Measurements from ENCODE around the gene TMTC3. TPM values are rescaled to one million over a fixed set of nuclear protein-coding genes. Genes with fewer than 3 reads are reported as not detected.

TMTC3 gene
- total and polyA plus RNA-seq, 2 of the 4 experiments (the other 2 are of a cell fraction): 3.7 to 44.3 TPM

DNA sequence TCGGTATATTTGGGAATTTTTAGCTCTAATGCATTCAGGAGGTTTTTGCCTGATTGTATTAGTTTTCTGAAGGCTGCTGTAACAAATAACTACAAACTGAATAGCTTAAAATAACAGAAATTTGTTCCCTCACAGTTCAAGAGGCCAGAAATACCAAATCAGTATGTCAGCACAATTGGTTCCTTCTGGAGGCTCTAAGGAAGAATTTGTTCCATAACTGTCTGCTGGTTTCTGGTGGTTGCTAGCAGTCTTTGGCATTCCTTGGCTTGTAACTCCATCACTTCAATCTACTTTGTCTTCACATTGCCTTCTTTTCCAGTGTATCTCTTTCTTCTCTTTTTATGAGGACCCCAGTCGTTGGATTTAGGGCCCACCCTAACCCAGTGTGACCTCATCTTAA, 21.3 kb downstream of the TMTC3 start:
- ATAC-seq (ENCODE audit: low read depth) (no peak), DNase-seq (no peak)
- H3K9me3 ChIP-seq (ENCODE audit: control insufficient read depth, insufficient read depth, low read length): no peaks in the 10 kb centered on the region
- no peak overlapping the region for H3K14ac ChIP-seq (replicated peaks; ENCODE audit: low read depth, low read length)
- H4K5ac ChIP-seq (ENCODE audit: low read depth, low read length): no peak overlapping the region
- BruUV-seq (replicated peaks): no TSS peak
- no peak overlapping the region for H4K91ac ChIP-seq (ENCODE audit: insufficient read depth, low read depth, low read length)
- ChIA-PET CTCF (interaction anchor here (0.6 kb wide), 1 partner anchor 56 kb away, joined by 3 read pairs; no protein-coding TSS in a partner anchor), POLR2A (ENCODE audit: unreplicated experiment) (no interaction called here)
- in situ Hi-C loops (cut with MboI; ENCODE audit: low sequenced_read_pairs) (no loop called here), dilution Hi-C loops (cut with HindIII; ENCODE audit: low sequenced_read_pairs, unreplicated experiment) (no loop called here), intact Hi-C loops (cut with micrococcal nuclease) (no loop called here)
- WGBS, 2 experiments (ENCODE audit: extremely low coverage in 2 of 2, insufficient read length in 1 of 2): no CpG with 5 or more reads among the region's 2 CpGs
- H2BK20ac ChIP-seq (ENCODE audit: low read depth, low read length): no peak overlapping the region
- no peak overlapping the region for H2BK5ac ChIP-seq (ENCODE audit: low read depth, low read length, poor library complexity, severe bottlenecking)
- H3K4me1 ChIP-seq (ENCODE audit: control insufficient read depth, insufficient read depth, low read length): no peaks in the 10 kb centered on the region
- no peak overlapping the region for H4K8ac ChIP-seq (ENCODE audit: low read depth in 2 of 2, low read length in 2 of 2)
- H2AK5ac ChIP-seq (ENCODE audit: low read depth, low read length): no peak overlapping the region
- no peak overlapping the region for H3K23ac ChIP-seq (ENCODE audit: low read depth, low read length)
- H3K18ac ChIP-seq (ENCODE audit: low read depth, low read length): no peak overlapping the region
- no peak overlapping the region for H3K4ac ChIP-seq (ENCODE audit: low read depth, low read length)
- peaks cover 3% of the 10 kb centered on the region in 2 experiments; a peak in 3 of 4 replicates for H3K79me1 ChIP-seq (ENCODE audit: low read depth in 1 of 2, low read length in 2 of 2)
- 0 out of 2 replicates have a peak, but pooled peaks cover 2% of the 10 kb centered on the region for H3K9me1 ChIP-seq (ENCODE audit: insufficient read depth, low read length)
- no peak overlapping the region for H2AK9ac ChIP-seq (replicated peaks; ENCODE audit: low read depth, low read length, poor library complexity)
- no peaks in the 10 kb centered on the region for H4K20me1 ChIP-seq (ENCODE audit: insufficient read depth, low read length)
- no peak overlapping the region for H2BK120ac ChIP-seq (ENCODE audit: low read depth, low read length)
- no peak overlapping the region for H3K56ac ChIP-seq (ENCODE audit: extremely low read depth, insufficient read depth, low read length)
- H3K9ac ChIP-seq (ENCODE audit: low read depth, low read length): no peak overlapping the region
- no peak overlapping the region for H2BK15ac ChIP-seq (ENCODE audit: low read depth, low read length)
- H3K4me3 ChIP-seq (ENCODE audit: insufficient read depth, low read depth, low read length): no peak overlapping the region
- H3K4me2 ChIP-seq (ENCODE audit: low read depth, low read length): no peak overlapping the region
- no peak overlapping the region for H2AFZ ChIP-seq (replicated peaks; ENCODE audit: low read length, poor library complexity)
- no peaks in the 10 kb centered on the region for H3K27me3 ChIP-seq (ENCODE audit: control insufficient read depth, insufficient read depth, low read length)
- no peak for TF ChIP-seq SMC3 (IDR thresholded peaks at IDR 0.05; ENCODE audit: low read depth, low read length)
- TF ChIP-seq FOS (IDR thresholded peaks at IDR 0.05; ENCODE audit: low read depth, low read length): no peak
- TF ChIP-seq, protein P1, sequence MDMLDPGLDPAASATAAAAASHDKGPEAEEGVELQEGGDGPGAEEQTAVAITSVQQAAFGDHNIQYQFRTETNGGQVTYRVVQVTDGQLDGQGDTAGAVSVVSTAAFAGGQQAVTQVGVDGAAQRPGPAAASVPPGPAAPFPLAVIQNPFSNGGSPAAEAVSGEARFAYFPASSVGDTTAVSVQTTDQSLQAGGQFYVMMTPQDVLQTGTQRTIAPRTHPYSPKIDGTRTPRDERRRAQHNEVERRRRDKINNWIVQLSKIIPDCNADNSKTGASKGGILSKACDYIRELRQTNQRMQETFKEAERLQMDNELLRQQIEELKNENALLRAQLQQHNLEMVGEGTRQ (IDR thresholded peaks at IDR 0.05; ENCODE audit: low read depth, low read length): no peak
- TF ChIP-seq, protein P2, sequence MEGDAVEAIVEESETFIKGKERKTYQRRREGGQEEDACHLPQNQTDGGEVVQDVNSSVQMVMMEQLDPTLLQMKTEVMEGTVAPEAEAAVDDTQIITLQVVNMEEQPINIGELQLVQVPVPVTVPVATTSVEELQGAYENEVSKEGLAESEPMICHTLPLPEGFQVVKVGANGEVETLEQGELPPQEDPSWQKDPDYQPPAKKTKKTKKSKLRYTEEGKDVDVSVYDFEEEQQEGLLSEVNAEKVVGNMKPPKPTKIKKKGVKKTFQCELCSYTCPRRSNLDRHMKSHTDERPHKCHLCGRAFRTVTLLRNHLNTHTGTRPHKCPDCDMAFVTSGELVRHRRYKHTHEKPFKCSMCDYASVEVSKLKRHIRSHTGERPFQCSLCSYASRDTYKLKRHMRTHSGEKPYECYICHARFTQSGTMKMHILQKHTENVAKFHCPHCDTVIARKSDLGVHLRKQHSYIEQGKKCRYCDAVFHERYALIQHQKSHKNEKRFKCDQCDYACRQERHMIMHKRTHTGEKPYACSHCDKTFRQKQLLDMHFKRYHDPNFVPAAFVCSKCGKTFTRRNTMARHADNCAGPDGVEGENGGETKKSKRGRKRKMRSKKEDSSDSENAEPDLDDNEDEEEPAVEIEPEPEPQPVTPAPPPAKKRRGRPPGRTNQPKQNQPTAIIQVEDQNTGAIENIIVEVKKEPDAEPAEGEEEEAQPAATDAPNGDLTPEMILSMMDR (conservative IDR thresholded peaks at IDR 0.05; ENCODE audit: low read depth, low read length): no peak
- TF ChIP-seq, protein P3, sequence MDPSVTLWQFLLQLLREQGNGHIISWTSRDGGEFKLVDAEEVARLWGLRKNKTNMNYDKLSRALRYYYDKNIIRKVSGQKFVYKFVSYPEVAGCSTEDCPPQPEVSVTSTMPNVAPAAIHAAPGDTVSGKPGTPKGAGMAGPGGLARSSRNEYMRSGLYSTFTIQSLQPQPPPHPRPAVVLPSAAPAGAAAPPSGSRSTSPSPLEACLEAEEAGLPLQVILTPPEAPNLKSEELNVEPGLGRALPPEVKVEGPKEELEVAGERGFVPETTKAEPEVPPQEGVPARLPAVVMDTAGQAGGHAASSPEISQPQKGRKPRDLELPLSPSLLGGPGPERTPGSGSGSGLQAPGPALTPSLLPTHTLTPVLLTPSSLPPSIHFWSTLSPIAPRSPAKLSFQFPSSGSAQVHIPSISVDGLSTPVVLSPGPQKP (IDR thresholded peaks at IDR 0.05; ENCODE audit: borderline replicate concordance, low read depth, low read length): no peak
- TF ChIP-seq RAD21 (IDR thresholded peaks at IDR 0.05; ENCODE audit: low read length): no peak
- no peak for TF ChIP-seq POLR2A (IDR thresholded peaks at IDR 0.05; ENCODE audit: low read depth, low read length)
- no peak for TF ChIP-seq RCOR1 (IDR thresholded peaks at IDR 0.05; ENCODE audit: insufficient replicate concordance, low read length)
- no peak for TF ChIP-seq NFE2L2 (IDR thresholded peaks at IDR 0.05; ENCODE audit: low read depth, low read length)
- no peak overlapping the region for H3K27ac ChIP-seq (ENCODE audit: insufficient read depth, low read length)
- H3K36me3 ChIP-seq (ENCODE audit: control insufficient read depth, insufficient read depth, low read length): peaks cover 9% of the 10 kb centered on the region

Measured in IMR-90 (cell line).